OCI-LY7 (cell line): ENCODE measurements around the gene NPAS4.

Experiments used
- EZH2phosphoT487 ChIP-seq: fragments of 200-600 bp; sonication (generic); IDR thresholded peaks from 2 replicates; pipeline ENCODE4 v1.6.1; 2018; ENCODE audit warnings: low read depth, borderline replicate concordance, mild to moderate bottlenecking, mixed run types, antibody characterized with exemption, low read length, moderate library complexity, mixed read lengths
- TF ChIP-seq, protein P1 (sequence below): fragments of 200-600 bp; sonication (generic); conservative IDR thresholded peaks from 2 replicates; pipeline ENCODE4 v1.5.1; 2014; ENCODE audit warnings: mild to moderate bottlenecking, antibody characterized with exemption, low read length, moderate library complexity, mixed read lengths

DNA sequence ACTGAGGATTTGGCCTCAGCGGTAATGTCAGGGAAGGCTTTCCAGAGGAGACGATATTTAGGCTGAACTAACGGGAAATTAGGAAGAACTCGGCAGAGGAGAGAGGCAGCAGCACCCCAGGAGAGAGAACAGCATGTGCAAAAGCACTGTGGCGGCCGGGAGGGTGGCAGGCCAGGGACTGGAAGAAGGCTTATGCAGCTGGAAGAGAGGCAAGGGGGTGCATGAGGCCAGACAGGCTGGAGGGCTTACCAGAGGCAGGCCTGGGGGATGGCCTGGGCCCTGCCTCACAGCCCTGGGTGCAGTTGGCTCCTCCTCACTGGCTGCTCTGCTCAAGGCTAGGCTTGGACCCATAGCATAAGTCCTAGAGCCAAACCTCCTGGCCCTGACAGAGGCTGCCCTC, 7.7 kb upstream of the NPAS4 start:
- TF ChIP-seq, protein P1, sequence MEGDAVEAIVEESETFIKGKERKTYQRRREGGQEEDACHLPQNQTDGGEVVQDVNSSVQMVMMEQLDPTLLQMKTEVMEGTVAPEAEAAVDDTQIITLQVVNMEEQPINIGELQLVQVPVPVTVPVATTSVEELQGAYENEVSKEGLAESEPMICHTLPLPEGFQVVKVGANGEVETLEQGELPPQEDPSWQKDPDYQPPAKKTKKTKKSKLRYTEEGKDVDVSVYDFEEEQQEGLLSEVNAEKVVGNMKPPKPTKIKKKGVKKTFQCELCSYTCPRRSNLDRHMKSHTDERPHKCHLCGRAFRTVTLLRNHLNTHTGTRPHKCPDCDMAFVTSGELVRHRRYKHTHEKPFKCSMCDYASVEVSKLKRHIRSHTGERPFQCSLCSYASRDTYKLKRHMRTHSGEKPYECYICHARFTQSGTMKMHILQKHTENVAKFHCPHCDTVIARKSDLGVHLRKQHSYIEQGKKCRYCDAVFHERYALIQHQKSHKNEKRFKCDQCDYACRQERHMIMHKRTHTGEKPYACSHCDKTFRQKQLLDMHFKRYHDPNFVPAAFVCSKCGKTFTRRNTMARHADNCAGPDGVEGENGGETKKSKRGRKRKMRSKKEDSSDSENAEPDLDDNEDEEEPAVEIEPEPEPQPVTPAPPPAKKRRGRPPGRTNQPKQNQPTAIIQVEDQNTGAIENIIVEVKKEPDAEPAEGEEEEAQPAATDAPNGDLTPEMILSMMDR: no peak
- no peak for TF ChIP-seq EZH2phosphoT487
